HG02642 (cell line): ENCODE data around the gene CEP20.
A peak's percentile ranks its signal among the peaks of the same experiment; 100 is the strongest.

Source experiments
- ATAC-seq: cut with Tn5 transposase; IDR thresholded peaks from one replicate; pipeline ENCODE4 v1.9.1; 2021; ENCODE audit warnings: mild to moderate bottlenecking; ENCODE audit not compliant: unreplicated experiment, poor library complexity

CEP20 gene

GRCh38 chr16:15899538-15900100 lies 11.2 kb upstream of the CEP20 start:
- no peak for ATAC-seq

DNA sequence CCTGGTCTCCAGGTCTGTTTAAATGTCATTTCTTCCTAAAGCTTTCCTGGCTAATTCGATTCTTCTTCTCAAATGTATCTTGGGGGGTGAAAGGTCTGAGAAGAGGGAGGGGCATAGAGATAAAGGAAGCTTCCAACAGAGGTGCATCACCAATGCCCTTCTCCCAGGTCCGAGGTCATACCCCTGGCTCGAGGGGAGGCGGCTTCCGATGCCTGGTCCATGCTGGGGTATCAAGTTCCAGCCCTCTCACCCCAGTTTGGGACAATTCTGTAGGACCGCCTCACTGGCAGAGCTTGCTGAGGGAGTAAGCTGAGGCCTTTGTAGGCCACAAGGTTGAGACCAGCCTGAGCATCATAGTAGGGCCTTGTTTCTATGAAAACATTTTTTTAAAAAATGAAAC lies 10.3 kb upstream of the CEP20 start:
- no peak for ATAC-seq

DNA sequence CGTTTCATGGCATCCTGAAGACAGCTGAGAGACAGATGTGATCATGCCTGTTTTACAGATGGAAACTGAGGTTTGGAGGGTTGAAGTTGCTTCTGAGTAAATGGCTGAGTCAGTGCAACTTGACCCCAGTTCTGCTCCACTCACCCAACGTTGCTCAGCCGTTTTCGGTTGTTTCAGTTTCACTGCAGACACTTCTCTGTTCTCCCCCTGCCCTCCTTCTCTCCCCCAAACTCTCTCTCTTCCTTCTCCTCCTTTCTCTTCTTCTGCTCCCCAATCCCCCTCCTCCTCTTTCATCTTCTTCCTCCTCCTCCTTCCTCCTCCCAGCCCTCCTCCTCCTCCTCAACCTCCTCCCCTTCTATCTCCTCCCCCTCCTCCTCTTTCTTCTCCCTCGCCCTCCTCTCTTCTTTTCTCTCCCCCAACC lies 9.4 kb upstream of the CEP20 start:
- peak; percentile 66 for ATAC-seq

- no peak for ATAC-seq
Observed at GRCh38 chr16:15897121-15897780, 8.8 kb upstream of the CEP20 start.

- no peak for ATAC-seq
Observed at GRCh38 chr16:15894571-15895374, 6.4 kb upstream of the CEP20 start.

GRCh38 chr16:15891508-15891907 lies 3.1 kb upstream of the CEP20 start:
- no peak for ATAC-seq

- no peak for ATAC-seq
Observed at GRCh38 chr16:15887283-15887682, 1.1 kb downstream of the CEP20 start.

- ATAC-seq = no peak
Observed at GRCh38 chr16:15886078-15886477, 2.3 kb downstream of the CEP20 start.

GRCh38 chr16:15885560-15886001 lies 2.8 kb downstream of the CEP20 start:
- no peak for ATAC-seq

DNA sequence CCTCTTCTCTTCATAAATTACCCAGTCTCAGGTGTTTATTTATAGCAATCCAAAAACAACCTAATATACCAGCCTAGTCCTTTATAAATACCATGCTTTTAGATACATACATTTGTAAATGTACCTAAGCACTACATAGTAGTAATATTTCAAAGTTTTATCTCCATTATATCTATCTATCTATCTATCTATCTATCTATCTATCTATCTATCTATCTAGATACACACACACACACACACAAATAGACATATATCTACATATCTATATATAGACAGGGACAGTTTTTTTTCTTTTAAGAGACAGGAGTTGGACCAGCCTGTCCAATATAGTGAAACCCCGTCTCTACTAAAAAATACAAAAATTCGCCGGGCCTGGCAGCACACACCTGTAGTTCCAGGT lies 5.8 kb downstream of the CEP20 start:
- ATAC-seq = no peak

- no peak for ATAC-seq
Observed at GRCh38 chr16:15881794-15882379, 6.5 kb downstream of the CEP20 start.

DNA sequence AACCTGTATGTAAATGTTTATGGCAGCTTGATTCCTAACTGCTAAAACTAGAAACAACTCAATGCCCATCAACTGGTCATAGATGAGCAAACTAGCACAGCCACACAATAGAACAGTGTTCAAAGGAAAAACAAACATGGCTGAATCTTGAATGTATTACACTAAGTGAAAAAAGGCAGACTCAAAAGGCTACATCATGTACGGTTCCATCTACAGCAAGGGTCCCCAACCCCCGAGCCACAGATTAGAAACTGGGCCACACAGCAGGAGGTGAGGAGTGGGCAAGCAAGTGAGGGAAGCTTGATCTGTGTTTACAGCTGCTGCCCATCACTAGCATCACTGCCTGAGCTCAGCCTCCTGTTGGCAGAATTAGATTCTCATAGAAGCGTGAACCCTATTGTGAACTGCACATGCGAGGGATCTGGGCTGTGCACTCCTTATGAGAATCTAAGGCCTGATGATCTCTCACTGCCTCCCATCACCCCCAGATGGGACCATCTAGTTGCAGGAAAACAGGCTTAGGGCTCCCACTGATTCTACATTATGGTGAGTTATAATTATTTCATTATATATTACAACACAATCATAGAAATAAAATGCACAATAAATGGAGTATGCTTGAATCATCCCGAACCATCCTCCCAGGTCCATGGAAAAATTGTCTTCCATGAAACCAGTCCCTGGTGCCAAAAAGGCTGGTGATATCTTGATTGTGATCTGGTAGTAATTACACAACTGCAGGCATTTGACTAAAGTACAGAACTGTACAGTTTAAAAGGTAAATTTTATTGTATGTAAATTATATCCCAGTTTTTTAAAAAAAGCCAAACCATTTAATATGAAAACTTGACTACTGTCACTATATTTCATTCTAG lies 7.7 kb downstream of the CEP20 start:
- ATAC-seq = no peak

- no peak for ATAC-seq
Observed at GRCh38 chr16:15879255-15879811, 9.1 kb downstream of the CEP20 start.

GRCh38 chr16:15876503-15876902 lies 11.9 kb downstream of the CEP20 start:
- ATAC-seq = no peak

GRCh38 chr16:15874745-15875314 lies 13.6 kb downstream of the CEP20 start:
- ATAC-seq = no peak

GRCh38 chr16:15873737-15874136 lies 14.7 kb downstream of the CEP20 start:
- ATAC-seq = no peak

- no peak for ATAC-seq
Observed at GRCh38 chr16:15873301-15873700, 15.1 kb downstream of the CEP20 start.

DNA sequence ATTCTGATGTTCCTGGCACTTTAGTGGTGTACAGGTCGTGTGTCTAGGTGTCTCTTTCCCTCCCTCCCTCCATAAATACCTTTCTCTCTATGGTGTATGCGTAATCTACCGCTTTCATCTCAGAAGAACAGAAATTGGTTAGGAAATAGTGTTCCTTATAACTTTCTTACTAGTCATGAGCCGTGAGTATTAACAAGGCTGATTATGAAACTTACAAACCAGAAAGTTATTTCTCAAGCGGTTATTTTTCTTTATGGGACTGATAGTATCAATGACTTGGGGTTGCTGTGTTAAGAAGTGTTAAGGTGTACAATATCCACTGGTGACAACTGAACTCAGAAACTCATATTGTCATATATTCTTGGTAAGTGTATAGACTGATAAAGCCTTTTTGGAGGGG lies 18.4 kb downstream of the CEP20 start:
- no peak for ATAC-seq

DNA sequence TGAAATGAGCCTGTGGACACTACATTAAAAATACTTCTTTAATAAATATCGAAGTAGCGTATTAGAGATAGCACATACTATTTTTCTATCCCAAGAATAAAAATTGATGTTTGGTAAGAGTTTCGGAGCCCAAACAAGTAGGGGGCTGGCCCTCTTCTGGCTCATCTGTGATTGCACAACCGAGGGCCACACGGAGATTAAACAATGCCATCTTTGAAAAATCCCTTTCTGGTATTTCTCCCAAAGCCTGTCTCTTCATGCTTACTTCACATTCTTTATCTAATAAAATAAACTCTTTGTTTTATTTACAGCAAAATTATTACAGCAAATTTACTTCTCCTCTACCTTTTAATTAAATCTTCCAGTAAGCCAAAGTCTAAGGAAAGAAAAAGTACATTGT lies 22.0 kb downstream of the CEP20 start:
- no peak for ATAC-seq

GRCh38 chr16:15865742-15866141 lies 22.7 kb downstream of the CEP20 start:
- no peak for ATAC-seq
